ENCODE data around the gene FRS2.

GRCh38 chr12:69589082-69589481 lies 118.9 kb downstream of the FRS2 start:
- TF ChIP-seq POLR2A (IDR thresholded peaks at IDR 0.05): no peak
- TF ChIP-seq CTCF (IDR thresholded peaks at IDR 0.05): no peak
- TF ChIP-seq POLR2AphosphoS5 (IDR thresholded peaks at IDR 0.05): no peak
- no peak for TF ChIP-seq EP300 (IDR thresholded peaks at IDR 0.05)

Measured in suprapubic skin (tissue), 4 donors.